GM21786 (cell line): ENCODE measurements around the gene EXOC7.
A peak's percentile ranks its signal among the peaks of the same experiment; 100 is the strongest.
"Not testable (repeated sequence)": the region's sequence is repeated elsewhere in the genome, so short reads cannot be mapped to it uniquely, and the experiment has no call there.

Source experiments
- ATAC-seq: cut with Tn5 transposase; IDR thresholded peaks from one replicate; pipeline ENCODE4 v1.9.1; 2021; ENCODE audit not compliant: unreplicated experiment

The EXOC7 gene

DNA sequence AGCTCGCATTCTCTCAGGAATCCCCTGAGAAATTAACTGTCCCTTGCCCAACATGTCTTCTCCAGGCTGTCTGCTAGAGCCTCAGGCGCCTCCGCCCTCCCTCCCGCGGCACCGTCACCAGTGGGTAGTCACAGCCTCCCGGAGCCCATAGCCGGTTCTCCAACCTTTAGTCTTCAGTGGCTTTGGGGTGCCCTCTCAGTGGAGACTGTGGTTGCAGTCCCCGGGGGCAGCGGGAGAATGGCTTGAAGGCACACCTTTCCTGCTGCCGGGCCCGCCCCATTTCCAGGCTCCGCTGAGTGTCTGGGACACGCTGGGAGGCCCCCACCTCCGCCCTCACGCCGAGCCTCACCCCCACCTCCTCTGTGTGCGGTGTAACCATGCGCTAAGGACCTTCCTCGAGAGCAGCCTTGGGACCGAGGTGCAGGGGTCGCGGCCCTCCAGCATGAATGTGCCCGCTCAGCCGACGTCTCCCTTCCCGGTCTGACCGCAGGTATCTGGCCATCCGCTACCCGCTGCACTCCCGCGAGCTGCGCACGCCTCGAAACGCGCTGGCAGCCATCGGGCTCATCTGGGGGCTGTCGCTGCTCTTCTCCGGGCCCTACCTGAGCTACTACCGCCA lies 27.3 kb downstream of the EXOC7 start:
- ATAC-seq: no peak

DNA sequence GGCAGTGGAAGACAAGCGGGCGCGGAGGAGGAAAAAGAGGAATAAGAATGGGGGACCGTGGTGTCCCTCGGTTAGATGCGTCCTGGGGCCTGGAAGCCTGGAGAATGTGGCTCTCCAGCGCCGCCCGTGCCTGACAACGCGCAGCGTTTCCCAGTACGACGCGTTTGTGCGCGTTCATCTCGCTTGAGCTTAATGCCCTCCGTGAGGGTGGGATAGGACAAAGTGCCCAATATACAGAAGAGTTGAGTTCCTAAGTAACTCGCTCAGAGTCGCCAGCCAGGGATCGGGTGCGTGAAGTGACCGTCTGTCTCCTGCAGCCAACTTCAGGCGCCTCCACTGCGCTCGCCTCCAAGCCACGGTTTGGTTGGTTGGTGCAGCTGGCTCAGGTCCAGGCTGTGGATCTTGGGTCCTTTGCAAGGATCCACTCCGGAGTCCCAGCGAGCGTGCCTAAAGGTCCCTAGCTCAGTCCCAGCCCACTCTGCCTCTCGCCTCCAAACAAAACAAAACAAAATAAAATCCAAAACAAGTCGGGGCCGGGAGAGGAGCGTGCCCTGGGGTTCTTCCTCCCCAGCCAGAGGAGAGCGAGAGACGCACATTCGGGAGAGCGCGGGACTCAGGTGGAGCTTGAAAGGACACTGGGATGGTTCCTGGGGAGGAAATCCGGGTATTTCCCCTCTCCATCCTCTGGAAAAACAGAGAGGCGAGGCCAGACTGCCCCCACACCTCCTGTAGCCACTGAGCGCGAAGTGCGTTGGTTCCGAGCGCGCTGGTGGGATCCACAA lies 28.0 kb downstream of the EXOC7 start:
- ATAC-seq: no peak

GRCh38 chr17:76074390-76075363 lies 28.9 kb downstream of the EXOC7 start, which contains the start of gene GALR2:
TSS of gene GALR2 (plus strand) at chr17:76074781. CDS start at chr17:76074884, 103 bp downstream.
- ATAC-seq: no peak

DNA sequence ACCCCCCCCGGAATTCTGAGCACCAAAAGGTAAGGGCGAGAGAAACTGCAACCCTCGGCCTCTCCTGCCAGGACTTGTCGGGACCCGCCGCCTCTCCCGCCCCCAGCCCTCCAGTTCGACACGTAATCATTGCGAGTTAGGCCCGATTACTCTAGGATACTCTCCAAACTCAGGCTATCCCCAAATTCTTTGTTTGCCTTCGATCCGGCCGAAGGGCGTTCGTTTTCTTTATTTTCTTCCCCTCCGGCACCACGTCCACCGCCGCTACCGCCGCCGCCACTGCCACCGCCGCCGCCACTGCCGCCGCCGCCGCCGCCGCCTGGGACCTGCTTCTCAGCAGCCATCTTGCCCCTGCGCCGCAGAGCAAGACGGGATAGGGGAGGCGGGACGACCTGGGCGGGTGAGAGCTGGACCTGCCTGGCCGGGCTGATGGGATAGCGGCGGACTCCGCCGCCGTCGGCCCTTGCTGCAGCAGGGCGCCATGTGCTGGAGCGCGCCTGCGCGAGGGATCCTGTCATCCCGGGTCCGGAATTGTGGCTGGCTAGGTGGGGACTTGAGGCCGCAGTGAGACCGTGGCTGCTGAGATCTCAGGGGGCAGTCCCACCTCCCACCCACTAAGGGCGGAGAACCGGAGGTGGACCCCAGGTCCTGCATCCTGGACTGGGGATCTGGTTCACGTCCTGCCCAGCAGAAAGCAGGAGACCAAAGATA lies 31.3 kb downstream of the EXOC7 start, which contains the start of gene SRP68:
SRP68 (minus strand) TSS at position 370 of the 711 bp plus-strand sequence; CDS start at position 344, 26 bp downstream.
- peak; percentile 92 for ATAC-seq

GRCh38 chr17:76071531-76072147 lies 31.9 kb downstream of the EXOC7 start:
- no peak for ATAC-seq

DNA sequence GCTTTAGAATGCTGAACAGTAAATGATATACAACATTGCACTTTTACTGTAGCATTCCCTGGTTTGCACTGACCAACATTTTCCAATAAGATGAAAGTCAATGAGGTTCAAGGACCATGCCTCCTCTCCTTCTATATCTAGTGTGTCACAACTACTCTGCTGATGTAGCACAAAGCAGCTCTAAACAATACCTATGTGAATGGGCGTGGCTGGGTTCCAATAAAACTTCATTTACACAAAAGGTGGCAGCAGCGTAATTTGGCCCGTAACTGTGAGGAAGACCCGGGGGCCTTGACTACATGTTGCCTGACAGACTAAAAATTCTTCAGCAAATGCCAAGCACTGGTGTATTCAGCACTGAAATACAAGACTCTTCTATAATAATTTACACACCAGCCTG lies 37.8 kb downstream of the EXOC7 start:
- no peak for ATAC-seq

DNA sequence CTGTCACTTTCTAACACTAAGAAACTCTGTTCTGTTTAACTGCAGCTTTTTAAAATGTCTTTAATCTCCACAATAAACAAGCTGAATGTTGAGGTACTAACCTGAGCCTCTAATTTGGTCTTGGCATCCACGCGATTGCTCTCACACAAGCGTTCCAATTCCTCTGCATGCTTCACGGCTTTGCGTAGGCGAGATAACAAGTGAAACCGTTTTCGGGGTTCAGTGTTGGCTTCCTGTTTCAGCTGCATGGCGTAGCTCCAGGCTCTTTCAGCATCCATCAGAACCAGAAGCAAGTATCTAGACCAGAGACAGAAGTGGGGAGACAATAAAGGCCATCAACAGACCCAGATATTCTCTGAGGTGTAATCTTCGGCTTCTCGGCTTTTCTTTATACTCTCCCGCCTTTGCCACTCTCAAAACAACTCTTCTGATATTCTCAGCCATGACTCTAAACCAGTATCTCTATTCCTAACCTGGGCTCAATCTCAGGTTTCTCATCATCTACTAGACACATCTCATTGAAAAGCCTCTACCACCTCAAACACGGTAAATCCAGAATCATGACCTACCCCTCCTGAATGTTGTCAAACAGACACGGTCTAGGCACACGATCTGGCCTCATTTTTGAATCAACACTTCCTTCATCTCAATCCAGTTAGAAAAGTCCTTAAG lies 39.6 kb downstream of the EXOC7 start:
- no peak for ATAC-seq

DNA sequence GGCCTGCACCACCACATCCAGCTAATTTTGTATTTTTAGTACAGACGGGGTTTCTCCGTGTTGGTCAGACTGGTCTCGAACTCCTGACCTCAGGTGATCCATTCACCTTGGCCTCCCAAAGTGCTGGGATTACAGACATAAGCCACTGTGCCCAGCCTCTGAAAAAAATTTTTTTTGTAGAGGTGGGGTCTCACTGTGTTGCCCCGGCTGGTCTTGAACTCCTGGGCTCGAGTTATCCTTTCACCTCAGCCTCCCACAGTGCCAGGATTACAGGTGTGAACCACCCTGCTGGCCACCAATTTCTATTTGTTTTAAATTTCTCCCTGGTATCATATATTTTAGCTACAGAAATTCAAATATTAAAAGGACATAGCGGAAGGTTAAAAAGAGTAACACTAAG lies 45.3 kb downstream of the EXOC7 start:
- ATAC-seq: not testable (repeated sequence)

GRCh38 chr17:76056882-76057281 lies 46.7 kb downstream of the EXOC7 start:
- ATAC-seq: no peak

GRCh38 chr17:76054112-76054476 lies 49.5 kb downstream of the EXOC7 start:
- ATAC-seq: no peak

GRCh38 chr17:76053246-76054111 lies 50.1 kb downstream of the EXOC7 start:
- no peak for ATAC-seq

GRCh38 chr17:76051561-76051960 lies 52.0 kb downstream of the EXOC7 start:
- no peak for ATAC-seq

GRCh38 chr17:76050538-76051467 lies 52.8 kb downstream of the EXOC7 start:
- ATAC-seq: no peak

DNA sequence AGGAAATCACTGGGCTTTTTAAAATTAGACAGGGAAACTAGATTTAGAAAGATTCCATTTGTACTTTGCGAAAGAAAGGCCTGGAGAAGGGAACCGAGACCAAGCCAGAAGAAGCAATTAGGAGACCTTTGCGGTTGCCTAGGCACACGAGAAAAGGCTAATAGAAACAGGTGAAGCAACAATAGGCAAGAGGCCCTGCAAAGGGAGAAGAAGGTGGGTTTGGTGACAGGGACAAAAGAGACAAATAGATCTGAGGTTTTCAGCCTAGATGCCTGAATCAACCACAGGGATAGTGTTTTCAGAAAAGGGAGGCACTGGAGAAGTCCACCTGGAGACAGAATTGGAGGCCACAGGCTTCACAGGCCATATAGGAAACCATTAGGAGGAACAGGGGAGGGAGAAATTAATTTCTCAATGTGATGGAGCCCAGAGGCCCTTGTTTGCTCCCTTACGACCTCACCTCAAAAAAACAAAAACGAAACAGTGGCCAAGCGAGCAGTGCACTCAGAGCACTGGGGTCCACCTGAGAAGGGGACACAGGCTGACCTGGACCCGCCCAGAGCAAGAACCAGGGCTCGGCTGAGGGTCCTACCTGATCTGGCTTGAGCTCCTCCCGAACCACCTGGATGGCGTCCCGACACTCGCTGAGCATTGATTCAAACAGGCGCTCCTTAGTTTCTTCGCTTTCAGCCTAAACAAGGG lies 53.6 kb downstream of the EXOC7 start:
- ATAC-seq: no peak

DNA sequence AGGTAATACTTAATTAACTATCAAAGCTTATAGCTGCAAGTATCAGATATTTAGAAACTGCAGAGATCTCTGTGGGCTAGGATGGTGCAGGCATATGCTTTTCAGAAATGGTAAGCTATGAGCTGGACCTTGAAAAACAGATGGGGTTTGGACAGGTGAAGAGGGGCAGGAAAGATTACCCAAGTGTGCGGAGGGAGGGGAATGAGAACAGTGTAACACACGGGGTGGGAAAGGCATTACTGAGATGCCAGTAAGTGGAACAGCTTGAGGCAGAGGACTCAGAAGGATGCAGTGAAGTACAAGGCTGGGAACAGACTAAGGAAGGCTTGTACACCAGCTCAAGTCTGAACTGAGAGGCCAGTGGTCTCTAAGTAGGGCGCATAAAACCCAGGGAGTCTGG lies 54.3 kb downstream of the EXOC7 start:
- no peak for ATAC-seq

- ATAC-seq: no peak
These were observed 54.9 kb downstream of the EXOC7 start for GRCh38 chr17:76048711-76049110.

GRCh38 chr17:76048025-76048605 lies 55.5 kb downstream of the EXOC7 start:
- no peak for ATAC-seq
